HEK293 (cell line): ENCODE measurements around the gene CD300E.

ENCODE experiments used
- REPIN1 ChIP-seq: fragments of 450-650 bp; formaldehyde crosslinking; IDR thresholded peaks from 2 replicates; pipeline ENCODE4 v1.5.1; 2017; ENCODE audit warnings: missing biosample characterization, missing genetic modification characterization, low read depth
- SALL2 ChIP-seq: fragments of 450-650 bp; formaldehyde crosslinking; IDR thresholded peaks from 2 replicates; pipeline ENCODE4 v1.5.0; 2017; ENCODE audit warnings: missing biosample characterization, mild to moderate bottlenecking, missing genetic modification characterization, borderline replicate concordance
- SCRT1 ChIP-seq: fragments of 450-650 bp; formaldehyde crosslinking; IDR thresholded peaks from 2 replicates; pipeline ENCODE4 v1.5.1; 2016; ENCODE audit warnings: missing biosample characterization, missing genetic modification characterization, borderline replicate concordance
- ZBTB20 ChIP-seq: fragments of 450-650 bp; formaldehyde crosslinking; IDR thresholded peaks from 2 replicates; pipeline ENCODE4 v1.5.1; 2016; ENCODE audit warnings: missing biosample characterization, missing genetic modification characterization
- ZNF114 ChIP-seq: fragments of 450-650 bp; formaldehyde crosslinking; IDR thresholded peaks from 2 replicates; pipeline ENCODE4 v1.5.0; 2017; ENCODE audit warnings: missing biosample characterization, missing genetic modification characterization
- ZNF174 ChIP-seq: fragments of 450-650 bp; formaldehyde crosslinking; IDR thresholded peaks from 2 replicates; pipeline ENCODE4 v1.5.0; 2017; ENCODE audit warnings: missing biosample characterization, mild to moderate bottlenecking, missing genetic modification characterization
- ZNF292 ChIP-seq: fragments of 450-650 bp; formaldehyde crosslinking; IDR thresholded peaks from 2 replicates; pipeline ENCODE4 v1.5.1; 2016; ENCODE audit warnings: low read depth, missing biosample characterization, missing genetic modification characterization, borderline replicate concordance
- ZNF324 ChIP-seq: fragments of 450-650 bp; formaldehyde crosslinking; IDR thresholded peaks from 2 replicates; pipeline ENCODE4 v1.5.1; 2016; ENCODE audit warnings: missing biosample characterization, missing genetic modification characterization
- ZNF792 ChIP-seq: fragments of 450-650 bp; formaldehyde crosslinking; IDR thresholded peaks from 2 replicates; pipeline ENCODE4 v1.5.1; 2016; ENCODE audit warnings: missing biosample characterization, missing genetic modification characterization
- TF ChIP-seq, protein P1 (sequence below): fragments of 450-650 bp; formaldehyde crosslinking; IDR thresholded peaks from 2 replicates; pipeline ENCODE4 v1.5.1; 2016; ENCODE audit warnings: missing biosample characterization, missing genetic modification characterization
- TF ChIP-seq, protein P2 (sequence below): fragments of 450-650 bp; formaldehyde crosslinking; IDR thresholded peaks from 2 replicates; pipeline ENCODE4 v1.5.1; 2017; ENCODE audit warnings: missing biosample characterization, missing genetic modification characterization
- TF ChIP-seq, protein P3 (sequence below): fragments of 450-650 bp; formaldehyde crosslinking; IDR thresholded peaks from 2 replicates; pipeline ENCODE4 v1.5.1; 2016; ENCODE audit warnings: missing biosample characterization, missing genetic modification characterization

DNA sequence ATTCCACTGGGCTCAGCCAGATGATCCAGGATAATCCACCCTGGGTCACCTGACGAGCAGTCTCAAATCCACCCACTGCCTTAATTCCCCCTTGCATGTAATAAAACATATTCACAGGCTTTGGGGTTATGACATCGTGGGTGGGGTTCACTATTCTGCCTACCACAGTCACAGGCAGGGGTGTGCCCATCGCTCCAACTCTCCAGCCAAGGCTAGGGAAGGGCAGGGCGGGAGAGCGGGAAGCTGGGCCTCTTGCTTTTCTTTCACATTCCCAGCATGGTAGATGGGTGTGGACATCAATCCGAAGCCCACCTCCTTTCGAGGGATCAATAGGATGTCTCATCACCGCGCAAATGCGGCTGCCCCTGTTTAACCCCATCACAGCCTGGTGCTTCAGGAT, 18.8 kb downstream of the CD300E start:
- TF ChIP-seq, protein P1, sequence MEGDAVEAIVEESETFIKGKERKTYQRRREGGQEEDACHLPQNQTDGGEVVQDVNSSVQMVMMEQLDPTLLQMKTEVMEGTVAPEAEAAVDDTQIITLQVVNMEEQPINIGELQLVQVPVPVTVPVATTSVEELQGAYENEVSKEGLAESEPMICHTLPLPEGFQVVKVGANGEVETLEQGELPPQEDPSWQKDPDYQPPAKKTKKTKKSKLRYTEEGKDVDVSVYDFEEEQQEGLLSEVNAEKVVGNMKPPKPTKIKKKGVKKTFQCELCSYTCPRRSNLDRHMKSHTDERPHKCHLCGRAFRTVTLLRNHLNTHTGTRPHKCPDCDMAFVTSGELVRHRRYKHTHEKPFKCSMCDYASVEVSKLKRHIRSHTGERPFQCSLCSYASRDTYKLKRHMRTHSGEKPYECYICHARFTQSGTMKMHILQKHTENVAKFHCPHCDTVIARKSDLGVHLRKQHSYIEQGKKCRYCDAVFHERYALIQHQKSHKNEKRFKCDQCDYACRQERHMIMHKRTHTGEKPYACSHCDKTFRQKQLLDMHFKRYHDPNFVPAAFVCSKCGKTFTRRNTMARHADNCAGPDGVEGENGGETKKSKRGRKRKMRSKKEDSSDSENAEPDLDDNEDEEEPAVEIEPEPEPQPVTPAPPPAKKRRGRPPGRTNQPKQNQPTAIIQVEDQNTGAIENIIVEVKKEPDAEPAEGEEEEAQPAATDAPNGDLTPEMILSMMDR (tag by site-specific recombination) = no peak
- no peak for TF ChIP-seq ZNF292
- TF ChIP-seq REPIN1 (tag by site-specific recombination) = no peak
- TF ChIP-seq ZBTB20 (tag by site-specific recombination) = no peak
- no peak for TF ChIP-seq ZNF114 (tag by site-specific recombination)
- no peak for TF ChIP-seq ZNF792 (tag by site-specific recombination)
- TF ChIP-seq, protein P2, sequence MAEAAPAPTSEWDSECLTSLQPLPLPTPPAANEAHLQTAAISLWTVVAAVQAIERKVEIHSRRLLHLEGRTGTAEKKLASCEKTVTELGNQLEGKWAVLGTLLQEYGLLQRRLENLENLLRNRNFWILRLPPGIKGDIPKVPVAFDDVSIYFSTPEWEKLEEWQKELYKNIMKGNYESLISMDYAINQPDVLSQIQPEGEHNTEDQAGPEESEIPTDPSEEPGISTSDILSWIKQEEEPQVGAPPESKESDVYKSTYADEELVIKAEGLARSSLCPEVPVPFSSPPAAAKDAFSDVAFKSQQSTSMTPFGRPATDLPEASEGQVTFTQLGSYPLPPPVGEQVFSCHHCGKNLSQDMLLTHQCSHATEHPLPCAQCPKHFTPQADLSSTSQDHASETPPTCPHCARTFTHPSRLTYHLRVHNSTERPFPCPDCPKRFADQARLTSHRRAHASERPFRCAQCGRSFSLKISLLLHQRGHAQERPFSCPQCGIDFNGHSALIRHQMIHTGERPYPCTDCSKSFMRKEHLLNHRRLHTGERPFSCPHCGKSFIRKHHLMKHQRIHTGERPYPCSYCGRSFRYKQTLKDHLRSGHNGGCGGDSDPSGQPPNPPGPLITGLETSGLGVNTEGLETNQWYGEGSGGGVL (tag by site-specific recombination) = no peak
- TF ChIP-seq, protein P3, sequence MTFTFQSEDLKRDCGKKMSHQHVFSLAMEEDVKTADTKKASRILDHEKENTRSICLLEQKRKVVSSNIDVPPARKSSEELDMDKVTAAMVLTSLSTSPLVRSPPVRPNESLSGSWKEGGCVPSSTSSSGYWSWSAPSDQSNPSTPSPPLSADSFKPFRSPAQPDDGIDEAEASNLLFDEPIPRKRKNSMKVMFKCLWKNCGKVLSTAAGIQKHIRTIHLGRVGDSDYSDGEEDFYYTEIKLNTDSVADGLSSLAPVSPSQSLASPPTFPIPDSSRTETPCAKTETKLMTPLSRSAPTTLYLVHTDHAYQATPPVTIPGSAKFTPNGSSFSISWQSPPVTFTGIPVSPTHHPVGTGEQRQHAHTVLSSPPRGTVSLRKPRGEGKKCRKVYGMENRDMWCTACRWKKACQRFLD (tag by site-specific recombination) = no peak
- TF ChIP-seq SALL2 = no peak
- TF ChIP-seq ZNF174 (tag by site-specific recombination) = no peak
- TF ChIP-seq ZNF324 (tag by site-specific recombination) = no peak
- no peak for TF ChIP-seq SCRT1 (tag by site-specific recombination)
